Hippocampal formation (tissue), 2 donors: Measurements from ENCODE around the gene NXPE3.
A peak's percentile ranks its signal among the peaks of the same experiment; 100 is the strongest.

Source experiments
- DNase-seq, 2 donors: peaks; one replicate each; lab custom pipeline; 2025; lab: John Stamatoyannopoulos, UW

NXPE3 gene

GRCh38 chr3:101828691-101829436 lies 49.9 kb downstream of the NXPE3 start:
- peak in 1 of 2 donors; percentile 44 for DNase-seq

DNA sequence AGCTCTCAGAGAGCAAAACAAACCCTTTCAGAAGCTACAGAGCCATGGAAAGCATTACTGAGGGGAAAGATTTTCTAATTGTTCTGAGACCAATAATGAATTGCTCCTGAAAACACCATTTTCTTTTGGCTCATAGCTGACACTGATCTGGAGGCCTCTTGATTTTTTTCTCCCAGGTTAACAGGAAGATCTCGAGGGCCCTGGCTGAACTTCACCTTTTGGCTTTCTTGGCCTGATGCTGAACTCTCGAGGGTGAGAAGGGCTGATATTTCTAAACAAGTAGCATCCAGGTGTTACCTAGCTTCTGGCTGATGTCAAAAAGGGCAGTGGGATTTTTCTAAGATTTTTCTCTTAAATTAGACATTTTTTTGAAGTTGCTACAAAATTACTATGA lies 50.4 kb downstream of the NXPE3 start:
- no peak for DNase-seq

DNA sequence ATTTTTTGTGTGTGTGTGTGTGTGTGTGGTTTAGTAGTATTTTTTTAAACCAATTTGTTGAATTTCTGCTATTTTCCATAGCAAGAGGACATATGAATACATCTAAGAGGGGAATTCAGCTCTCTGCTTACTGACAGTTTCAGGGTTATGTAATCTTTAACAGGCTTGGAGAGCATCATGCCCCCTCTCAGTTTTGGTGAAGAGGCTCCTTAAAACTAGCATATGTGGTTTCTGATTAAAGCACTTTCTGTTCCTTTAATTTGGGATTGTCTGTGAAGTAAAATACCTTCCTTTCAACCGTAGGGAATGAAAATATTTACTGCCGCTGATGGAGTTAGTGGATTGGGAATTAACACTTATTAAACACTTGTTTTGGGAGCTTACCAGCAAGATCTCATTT lies 50.9 kb downstream of the NXPE3 start:
- no peak for DNase-seq

GRCh38 chr3:101833446-101833974 lies 54.5 kb downstream of the NXPE3 start:
- no peak for DNase-seq

- DNase-seq: no peak
Observed at GRCh38 chr3:101835676-101836075, 56.7 kb downstream of the NXPE3 start.

DNA sequence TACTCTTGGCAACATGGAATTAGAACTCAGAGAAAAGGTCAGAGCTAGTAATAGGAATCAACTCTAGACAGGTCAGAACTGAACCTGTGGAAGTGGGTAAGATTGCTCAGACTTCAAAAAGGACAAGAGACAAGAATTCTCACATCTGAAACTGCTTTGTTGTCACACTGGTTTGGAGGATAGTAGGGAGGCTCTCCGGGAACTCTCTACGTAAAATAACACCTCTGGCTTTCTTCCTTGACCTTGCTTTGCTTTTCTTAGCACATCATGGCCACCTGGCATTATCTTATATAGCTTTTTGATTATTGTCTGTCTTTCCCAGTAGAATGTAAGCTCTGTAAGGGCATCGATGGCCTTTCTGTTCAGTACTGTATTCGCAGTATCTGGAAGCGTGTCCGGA lies 57.1 kb downstream of the NXPE3 start:
- DNase-seq: no peak

DNA sequence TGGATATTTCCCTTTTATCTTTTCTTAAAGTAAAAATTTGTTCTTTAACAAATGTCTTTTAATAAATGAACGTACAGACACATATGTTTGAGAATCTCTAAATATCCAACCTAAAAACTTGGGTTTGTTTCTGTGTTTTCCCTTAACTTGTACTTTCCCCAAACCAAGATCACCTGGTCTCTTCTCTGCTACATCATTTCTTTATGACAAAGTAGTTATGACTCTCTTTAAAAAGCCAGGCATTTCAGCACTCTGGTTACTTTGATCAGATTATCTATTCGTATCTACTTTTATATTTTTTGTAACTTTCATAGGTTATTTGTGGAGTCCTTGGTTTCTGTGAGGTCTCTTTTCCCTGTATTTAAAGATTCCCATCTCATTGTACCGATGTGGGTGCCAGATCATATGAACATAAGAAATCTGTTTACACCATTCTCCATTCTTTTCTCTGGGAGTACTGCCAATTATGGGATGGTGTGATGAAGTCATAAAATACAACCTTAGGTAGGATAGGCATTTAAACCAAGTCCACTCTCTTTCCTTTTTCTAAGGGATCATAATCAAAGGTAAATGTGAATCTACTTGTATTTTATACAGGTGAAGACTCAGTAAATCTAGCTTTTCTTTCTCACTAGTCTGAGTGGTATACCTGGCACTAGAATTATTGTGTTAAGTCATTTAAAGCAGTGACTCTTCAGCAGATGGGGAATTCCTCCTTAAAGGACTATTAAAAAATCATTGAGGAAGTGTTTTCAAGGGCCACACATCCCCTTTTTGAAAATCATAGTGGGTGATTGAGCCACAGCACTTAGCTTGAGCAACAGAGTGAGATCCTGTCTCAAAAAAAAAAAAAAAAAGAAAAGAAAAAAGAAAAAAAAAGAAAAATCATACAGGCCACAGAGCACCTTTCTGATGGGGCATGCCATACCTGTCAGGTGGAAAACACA lies 57.9 kb downstream of the NXPE3 start:
- no peak for DNase-seq

DNA sequence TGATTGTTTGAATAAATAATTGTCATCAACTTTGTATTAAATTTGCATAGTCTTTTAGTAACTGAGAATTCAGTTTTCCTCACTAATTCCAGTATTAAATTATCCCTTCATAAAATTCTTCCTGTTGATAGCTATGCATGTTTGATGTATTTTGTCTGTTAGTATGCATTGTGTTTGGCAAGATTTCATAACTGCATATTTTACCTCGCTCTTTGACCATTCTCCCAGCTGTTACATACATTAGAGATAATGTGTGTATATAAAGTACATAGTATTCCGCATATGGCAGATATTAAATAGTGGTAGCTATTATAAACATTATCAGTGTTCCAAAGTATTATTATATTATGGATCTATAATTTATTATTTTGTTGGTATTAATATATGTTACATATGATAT lies 59.7 kb downstream of the NXPE3 start:
- DNase-seq: no peak

GRCh38 chr3:101840066-101840465 lies 61.1 kb downstream of the NXPE3 start:
- no peak for DNase-seq

- no peak for DNase-seq
Observed at GRCh38 chr3:101842245-101842934, 63.4 kb downstream of the NXPE3 start.

DNA sequence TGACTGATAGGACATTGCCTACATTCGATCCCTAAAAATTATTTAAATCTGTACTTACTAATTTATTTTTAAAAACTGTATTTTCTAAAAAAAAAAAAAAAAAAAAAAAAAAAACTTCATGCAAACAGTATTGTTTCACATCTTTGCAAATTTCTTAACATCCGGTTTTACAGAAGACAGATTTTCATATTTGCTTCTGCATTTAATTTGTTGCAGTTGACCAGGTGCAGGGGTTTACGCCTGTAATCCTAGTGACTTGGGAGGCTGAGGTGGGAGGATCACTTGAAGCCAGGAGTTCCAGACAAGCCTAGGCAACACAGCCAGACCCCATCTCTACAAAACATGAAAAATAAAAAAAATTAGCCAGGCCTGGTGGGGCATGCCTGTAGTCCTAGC lies 63.9 kb downstream of the NXPE3 start:
- DNase-seq: no peak

GRCh38 chr3:101845425-101845824 lies 66.4 kb downstream of the NXPE3 start:
- no peak for DNase-seq

- DNase-seq: no peak
Observed at GRCh38 chr3:101846709-101847108, 67.7 kb downstream of the NXPE3 start.

DNA sequence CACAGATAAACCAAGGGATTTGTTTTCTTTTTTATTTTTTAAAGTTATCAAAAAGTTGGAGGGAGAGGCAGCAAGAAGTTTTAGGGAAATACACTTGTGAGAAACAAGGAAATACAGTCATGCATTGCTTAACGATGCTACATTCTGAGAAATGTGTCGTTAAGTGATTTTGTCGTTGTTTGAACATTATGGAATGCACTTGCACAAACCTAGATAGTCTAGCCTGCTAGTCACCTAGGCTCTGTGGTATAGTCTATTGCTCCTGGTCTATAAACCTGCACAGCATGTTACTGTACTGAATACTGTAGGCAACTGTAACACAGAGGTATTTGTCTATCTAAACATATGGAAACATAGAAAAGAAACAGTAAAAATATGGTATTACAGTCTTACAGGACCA lies 68.3 kb downstream of the NXPE3 start:
- DNase-seq: no peak

GRCh38 chr3:101848326-101848725 lies 69.3 kb downstream of the NXPE3 start:
- DNase-seq: no peak

GRCh38 chr3:101848754-101849713 lies 70.0 kb downstream of the NXPE3 start, which contains the start of gene NFKBIZ:
TSS of gene NFKBIZ (plus strand) at chr3:101849514. CDS start at chr3:101849629, 115 bp downstream.
- peak; percentile 89 for DNase-seq

DNA sequence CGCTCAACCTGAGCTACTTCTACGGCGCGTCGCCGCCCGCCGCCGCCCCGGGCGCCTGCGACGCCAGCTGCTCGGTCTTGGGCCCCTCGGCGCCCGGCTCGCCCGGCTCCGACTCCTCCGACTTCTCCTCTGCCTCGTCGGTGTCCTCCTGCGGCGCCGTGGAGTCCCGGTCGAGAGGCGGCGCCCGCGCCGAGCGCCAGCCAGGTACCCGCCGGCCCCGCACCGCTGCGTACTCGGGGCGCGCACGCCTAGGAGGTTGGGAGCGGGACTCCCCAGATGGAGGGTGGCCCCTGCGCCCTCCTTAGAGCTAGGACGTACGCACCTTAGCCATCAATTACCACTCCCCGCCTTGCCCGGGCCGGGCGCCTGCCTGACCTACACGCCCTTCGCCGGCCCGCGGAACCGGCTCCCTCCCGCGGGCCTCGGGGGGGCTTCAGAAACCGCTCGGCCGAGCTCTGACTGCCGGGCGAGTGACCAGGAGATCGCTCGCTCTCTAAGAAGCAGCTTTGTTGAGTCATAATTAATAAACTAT lies 70.8 kb downstream of the NXPE3 start:
- DNase-seq: peak in 1 of 2 donors; percentile 43

GRCh38 chr3:101850246-101851051 lies 71.4 kb downstream of the NXPE3 start:
- no peak for DNase-seq

- no peak for DNase-seq
Observed at GRCh38 chr3:101851072-101851770, 72.2 kb downstream of the NXPE3 start.
